Activated B cell treated with CpG ODN at 0.5 μM for 24 hours (primary cell): ENCODE data around the gene NOB1. TPM values are rescaled to one million over a fixed set of nuclear protein-coding genes. Genes with fewer than 3 reads are reported as not detected.

ENCODE experiments used
- ATAC-seq: fragments of 200-7000 bp; cut with Tn5 transposase; one replicate; pipeline ENCODE4 v1.10.0; 2021; ENCODE audit warnings: low read depth, mild to moderate bottlenecking, moderate library complexity
- CTCF ChIA-PET: fragments of 350-600 bp; sonication (Branson Sonifier 250); formaldehyde crosslinking; loops from one replicate; lab custom pipeline; 2021; ENCODE audit warnings: antibody characterized with exemption; lab: Charles Lee
- POLR2A ChIA-PET: fragments of 350-600 bp; sonication (Branson Sonifier 250); formaldehyde crosslinking; loops from one replicate; lab custom pipeline; 2021; ENCODE audit warnings: antibody characterized with exemption; lab: Charles Lee
- DNase-seq: peaks from one replicate; pipeline ENCODE4 v3.0.0; 2022
- H3K27ac Mint-ChIP-seq: one replicate; pipeline ENCODE4 v1.8.0; 2020; ENCODE audit warnings: mixed read lengths
- H3K27me3 Mint-ChIP-seq: one replicate; pipeline ENCODE4 v1.8.0; 2021; ENCODE audit warnings: mixed read lengths
- H3K36me3 Mint-ChIP-seq: one replicate; pipeline ENCODE4 v1.8.0; 2021; ENCODE audit warnings: low read depth, mixed read lengths
- H3K4me1 Mint-ChIP-seq: one replicate; pipeline ENCODE4 v1.8.0; 2021; ENCODE audit warnings: mixed read lengths
- H3K4me3 Mint-ChIP-seq: one replicate; pipeline ENCODE4 v1.8.0; 2020; ENCODE audit warnings: mild to moderate bottlenecking, mixed read lengths
- H3K9me3 Mint-ChIP-seq: one replicate; pipeline ENCODE4 v1.8.0; 2020; ENCODE audit warnings: mixed read lengths
- intact Hi-C: fragments of 100-400 bp; cut with micrococcal nuclease; formaldehyde crosslinking; loops from one replicate; pipeline ENCODE4 v1.15.1; 2024
- total RNA-seq: library from RNA; stranded (reverse); gene quantifications from 2 replicates; pipeline ENCODE4 v1.2.3, GENCODE V29; 2022
- TF ChIP-seq, protein P1 (sequence below): fragments of 200-600 bp; IDR thresholded peaks from one replicate; pipeline ENCODE4 v1.8.0; 2022; ENCODE audit warnings: antibody characterized with exemption, mild to moderate bottlenecking

Gene NOB1
- total RNA-seq, 1 donor from 2014 or later: 78.8 TPM

DNA sequence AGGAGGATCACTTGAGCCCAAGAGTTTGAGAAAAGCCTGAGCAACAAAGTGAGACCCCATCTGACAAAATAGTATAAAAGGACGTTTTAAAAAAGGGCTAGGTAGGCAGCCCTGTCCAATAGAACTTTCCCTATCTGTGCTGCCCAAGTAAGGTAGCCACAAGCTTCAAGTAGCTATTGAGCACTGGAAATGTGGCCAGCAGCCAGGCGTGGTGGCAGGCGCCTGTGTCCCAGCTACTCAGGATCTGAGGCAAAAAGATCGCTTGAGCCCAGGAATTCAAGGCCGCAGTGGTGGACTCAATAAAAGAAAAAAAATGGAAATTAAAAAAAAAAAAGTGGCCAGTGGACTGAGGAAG lies 26.8 kb downstream of the NOB1 start:
- TF ChIP-seq, protein P1, sequence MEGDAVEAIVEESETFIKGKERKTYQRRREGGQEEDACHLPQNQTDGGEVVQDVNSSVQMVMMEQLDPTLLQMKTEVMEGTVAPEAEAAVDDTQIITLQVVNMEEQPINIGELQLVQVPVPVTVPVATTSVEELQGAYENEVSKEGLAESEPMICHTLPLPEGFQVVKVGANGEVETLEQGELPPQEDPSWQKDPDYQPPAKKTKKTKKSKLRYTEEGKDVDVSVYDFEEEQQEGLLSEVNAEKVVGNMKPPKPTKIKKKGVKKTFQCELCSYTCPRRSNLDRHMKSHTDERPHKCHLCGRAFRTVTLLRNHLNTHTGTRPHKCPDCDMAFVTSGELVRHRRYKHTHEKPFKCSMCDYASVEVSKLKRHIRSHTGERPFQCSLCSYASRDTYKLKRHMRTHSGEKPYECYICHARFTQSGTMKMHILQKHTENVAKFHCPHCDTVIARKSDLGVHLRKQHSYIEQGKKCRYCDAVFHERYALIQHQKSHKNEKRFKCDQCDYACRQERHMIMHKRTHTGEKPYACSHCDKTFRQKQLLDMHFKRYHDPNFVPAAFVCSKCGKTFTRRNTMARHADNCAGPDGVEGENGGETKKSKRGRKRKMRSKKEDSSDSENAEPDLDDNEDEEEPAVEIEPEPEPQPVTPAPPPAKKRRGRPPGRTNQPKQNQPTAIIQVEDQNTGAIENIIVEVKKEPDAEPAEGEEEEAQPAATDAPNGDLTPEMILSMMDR: no peak
- H3K4me1 Mint-ChIP-seq: peaks cover 24% of the 10 kb centered on the region

DNA sequence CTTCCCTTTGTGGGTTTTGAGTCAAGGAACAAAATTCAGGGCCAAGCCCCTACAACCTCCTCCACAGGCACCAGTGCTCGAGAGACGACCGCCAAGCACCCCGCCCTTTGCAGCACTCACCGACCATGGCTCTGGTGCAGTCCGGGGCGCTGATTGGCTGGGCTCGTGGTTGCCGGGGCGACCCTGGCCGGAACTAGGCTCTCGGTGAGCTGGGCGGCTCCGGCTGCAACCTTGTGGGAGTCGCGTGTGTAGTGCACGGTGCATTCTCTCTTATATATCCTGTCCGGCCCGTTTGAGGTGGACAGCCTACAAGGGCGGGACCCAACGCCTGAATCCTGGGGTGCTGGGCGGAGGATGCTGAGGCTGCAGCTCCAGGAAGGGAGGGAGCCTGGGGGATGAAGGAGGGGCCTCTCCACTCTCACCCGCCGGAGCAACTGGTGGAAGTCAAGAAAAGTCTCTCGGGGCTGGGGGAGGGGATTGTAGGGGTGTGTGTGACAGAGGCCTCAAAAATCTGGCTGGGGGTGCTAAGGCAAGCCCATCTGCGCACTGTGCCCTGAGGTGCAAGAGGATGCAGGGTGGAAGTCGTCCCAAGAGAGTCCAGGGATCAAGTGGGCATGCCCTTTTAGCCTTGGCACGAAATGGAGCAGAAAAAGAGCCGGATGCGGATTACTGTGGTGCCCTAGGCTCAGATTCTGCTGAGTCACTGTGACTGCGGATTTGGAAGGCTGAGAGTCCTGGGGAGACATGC lies 28.2 kb downstream of the NOB1 start, which contains the start of gene NQO1:
NQO1 (minus strand) TSS at position 248 of the 748 bp plus-strand sequence; CDS start at position 127, 121 bp downstream.
- ChIA-PET POLR2A (interaction anchor here (0.5 to 2.6 kb wide), 9 partner anchors 9 to 409 kb away, joined by 3 to 38 read pairs (median 7); partner anchors contain the start of gene NOB1), CTCF (interaction anchor here (0.7 to 2.3 kb wide), 3 partner anchors 17 to 330 kb away, joined by 3 to 12 read pairs (median 8); partner anchors contain the start of gene NOB1)
- peak within 1 kb of the TSS; percentile 94 for H3K27ac Mint-ChIP-seq
- no peaks in the 10 kb centered on the region for H3K36me3 Mint-ChIP-seq
- peaks cover 29% of the 10 kb centered on the region for H3K4me1 Mint-ChIP-seq
- H3K9me3 Mint-ChIP-seq: no peaks in the 10 kb centered on the region
- intact Hi-C loops: loop anchor here (1.0 to 10.0 kb wide), 2 partner anchors 29 to 542 kb away; partner anchors contain the start of gene SNTB2
- TF ChIP-seq, protein P1: no peak
- DNase-seq (peak; percentile 81), ATAC-seq (peak; percentile 99)
- H3K4me3 Mint-ChIP-seq: peak within 1 kb of the TSS; percentile 95
- H3K27me3 Mint-ChIP-seq: no peaks in the 10 kb centered on the region

More for the DNA sequence above, 26.8 kb downstream of the NOB1 start:
- Mint-ChIP-seq H3K4me3 (peak overlapping the region; percentile 44), H3K27ac (no peak overlapping the region), H3K27me3 (no peaks in the 10 kb centered on the region), H3K36me3 (no peaks in the 10 kb centered on the region), H3K9me3 (no peaks in the 10 kb centered on the region)
- no peak for ATAC-seq
- no peak for DNase-seq
- CTCF ChIA-PET: interaction anchor here (1.7 kb wide), 1 partner anchor 19 kb away, joined by 5 read pairs; no protein-coding TSS in a partner anchor
- POLR2A ChIA-PET: interaction anchor here (0.7 to 2.6 kb wide), 3 partner anchors 26 to 308 kb away, joined by 6 to 38 read pairs (median 8); partner anchors contain the start of gene NOB1
- intact Hi-C loops: loop anchor here (10.0 kb wide), 1 partner anchor 543 kb away; the partner anchor contains the start of gene SNTB2

DNA sequence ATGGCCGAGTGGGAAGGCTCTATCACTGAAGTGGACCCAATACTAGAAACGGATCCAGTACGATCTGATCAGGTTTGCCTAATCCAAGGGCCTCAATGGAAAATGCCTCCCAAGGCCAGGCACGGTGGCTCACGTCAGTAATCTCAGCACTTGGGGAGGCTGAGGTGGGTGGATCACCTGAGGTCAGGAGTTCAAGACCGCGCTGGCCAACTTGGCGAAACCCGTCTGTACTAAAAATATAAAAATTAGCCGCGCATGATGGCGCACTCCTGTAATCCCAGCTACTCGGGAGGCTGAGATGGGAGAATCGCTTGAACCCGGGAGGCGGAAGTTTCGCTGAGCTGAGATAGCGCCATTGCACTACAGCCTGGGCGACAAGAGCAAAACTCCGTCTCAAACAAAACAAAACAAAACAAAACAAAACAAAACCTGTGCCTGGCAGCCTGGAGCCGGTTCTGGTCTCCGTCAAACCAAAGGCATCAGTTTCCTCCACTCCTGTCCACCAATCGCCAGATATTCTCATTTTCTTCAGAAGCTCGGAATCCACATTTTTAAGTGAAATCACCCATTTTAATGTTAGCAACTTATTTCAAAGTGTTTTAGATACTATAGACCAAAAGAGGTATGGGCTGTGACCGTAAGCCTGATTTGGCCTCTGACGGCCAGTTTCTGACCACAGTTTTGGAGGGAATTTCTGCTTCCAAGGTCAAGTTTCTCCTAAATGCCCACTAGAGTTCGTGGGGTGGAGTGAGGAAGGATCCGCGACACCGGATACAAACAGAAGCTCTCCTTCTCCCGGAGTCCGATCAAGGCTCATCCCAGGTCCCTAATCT lies 29.0 kb downstream of the NOB1 start:
- TF ChIP-seq, protein P1: no peak
- H3K27me3 Mint-ChIP-seq: no peaks in the 10 kb centered on the region
- H3K27ac Mint-ChIP-seq: peak overlapping the region; percentile 94
- H3K36me3 Mint-ChIP-seq: no peaks in the 10 kb centered on the region
- POLR2A ChIA-PET: interaction anchor here (0.5 to 2.6 kb wide), 9 partner anchors 8 to 408 kb away, joined by 3 to 38 read pairs (median 5); partner anchors contain the start of gene NOB1
- H3K4me3 Mint-ChIP-seq: peak overlapping the region; percentile 95
- DNase-seq (no peak), ATAC-seq (no peak)
- CTCF ChIA-PET: interaction anchor here (0.7 to 2.3 kb wide), 3 partner anchors 16 to 329 kb away, joined by 3 to 12 read pairs (median 8); partner anchors contain the start of gene NOB1
- intact Hi-C loops: loop anchor here (1.0 to 10.0 kb wide), 2 partner anchors 30 to 541 kb away; partner anchors contain the start of gene SNTB2
- peaks cover 29% of the 10 kb centered on the region for H3K4me1 Mint-ChIP-seq
- H3K9me3 Mint-ChIP-seq: no peaks in the 10 kb centered on the region

DNA sequence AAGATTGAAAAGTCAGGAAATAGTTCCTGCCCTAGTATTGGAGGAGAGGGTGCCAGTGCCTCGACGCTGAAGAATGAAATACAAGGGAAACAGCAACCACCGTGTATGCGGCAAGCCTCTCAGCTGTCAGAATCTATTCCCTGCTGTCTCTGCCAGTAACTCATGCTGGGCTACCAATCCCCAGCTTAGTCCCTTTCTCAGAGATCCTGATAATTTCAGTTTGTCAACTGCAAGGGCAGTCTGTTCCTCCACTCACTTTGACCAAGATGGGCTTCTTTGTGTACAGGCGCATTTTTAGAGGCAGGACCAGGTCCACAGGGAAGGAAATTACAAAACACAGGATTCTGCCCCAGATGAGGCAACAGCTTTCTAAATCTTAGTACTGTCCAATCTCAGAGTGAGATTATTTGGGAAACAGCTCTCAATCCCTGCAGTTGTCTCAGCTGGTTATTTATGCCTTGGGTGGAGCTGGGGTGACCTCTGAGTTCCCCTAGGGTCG lies 29.7 kb downstream of the NOB1 start:
- H3K27ac Mint-ChIP-seq: no peak overlapping the region
- ATAC-seq: no peak
- peaks cover 29% of the 10 kb centered on the region for H3K4me1 Mint-ChIP-seq
- no peak overlapping the region for H3K4me3 Mint-ChIP-seq
- ChIA-PET POLR2A (interaction anchor here (0.6 to 2.6 kb wide), 4 partner anchors 18 to 38 kb away, joined by 3 to 9 read pairs (median 6); partner anchors contain the start of gene NOB1), CTCF (interaction anchor here (1.9 to 2.3 kb wide), 2 partner anchors 16 to 29 kb away, joined by 8 to 12 read pairs; partner anchors contain the start of gene NOB1)
- no peak for DNase-seq
- H3K27me3 Mint-ChIP-seq: no peaks in the 10 kb centered on the region
- no peaks in the 10 kb centered on the region for H3K9me3 Mint-ChIP-seq
- TF ChIP-seq, protein P1: no peak
- H3K36me3 Mint-ChIP-seq: no peaks in the 10 kb centered on the region
- intact Hi-C loops: loop anchor here (10.0 kb wide), 1 partner anchor 540 kb away; the partner anchor contains the start of gene SNTB2
